ENCODE data around the gene LGALS9C. TPM values are rescaled to one million over a fixed set of nuclear protein-coding genes. Genes with fewer than 3 reads are reported as not detected.

The LGALS9C gene
- not detected in 2 replicates for total RNA-seq

DNA sequence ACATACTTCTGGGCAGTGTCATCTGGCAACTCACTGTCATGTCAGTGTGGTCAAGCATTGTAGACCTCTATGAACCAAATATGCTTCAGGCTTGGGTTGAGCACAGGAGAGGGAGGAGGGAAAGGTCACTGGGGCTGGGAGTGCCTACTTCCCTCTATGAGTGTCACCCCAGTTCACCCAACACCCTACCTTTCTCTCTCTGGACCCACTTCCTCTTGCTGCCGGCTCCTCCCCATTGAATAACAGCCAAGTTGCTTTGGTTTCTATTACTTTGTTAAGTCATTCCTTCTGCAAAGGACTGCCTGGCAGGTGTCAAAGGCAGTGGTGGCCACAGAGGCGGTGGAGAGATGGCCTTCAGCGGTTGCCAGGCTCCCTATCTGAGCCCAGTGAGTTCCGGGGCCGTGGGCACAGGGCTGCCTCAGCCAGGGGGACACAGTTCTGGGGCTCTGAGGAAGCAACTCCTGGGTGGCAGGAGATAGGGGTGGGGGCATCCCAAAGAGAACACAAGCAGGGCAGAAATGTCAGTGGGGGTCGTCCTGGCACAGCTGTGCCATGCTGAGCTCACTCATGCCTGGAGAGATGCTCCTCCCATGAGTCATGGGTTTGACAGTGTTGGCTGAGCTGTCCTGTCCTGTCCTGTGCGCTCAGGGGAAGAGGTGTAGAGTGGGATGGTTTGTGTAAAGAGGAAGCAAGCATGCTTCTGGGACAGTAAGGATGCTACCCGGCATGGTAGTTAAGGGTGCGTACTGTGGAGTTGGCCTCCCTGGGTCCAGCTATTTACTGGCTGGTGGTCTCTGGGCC lies at the start of gene LGALS9C:
TSS of gene LGALS9C (plus strand) at position 282 of the 801 bp plus-strand sequence. CDS start at position 348, 66 bp downstream.

Other genes starting within 250 kb of the LGALS9C start
- gene FLII, start 218.1 kb upstream of the LGALS9C start, total RNA-seq = 198 and 200 TPM in 2 replicates
- 8.1 and 21.5 TPM in 2 replicates for gene MIEF2, start 216.1 kb upstream of the LGALS9C start, total RNA-seq
- gene TOP3A, start 161.8 kb upstream of the LGALS9C start, total RNA-seq = 24.0 and 35.0 TPM in 2 replicates
- 7.0 and 12.2 TPM in 2 replicates for gene SMCR8, start 161.5 kb upstream of the LGALS9C start, total RNA-seq
- 8.1 and 10.3 TPM in 2 replicates for gene SHMT1, start 113.2 kb upstream of the LGALS9C start, total RNA-seq
- gene EVPLL, start 99.0 kb upstream of the LGALS9C start, total RNA-seq = not detected in 2 replicates
- gene TBC1D28, start 167.6 kb downstream of the LGALS9C start, total RNA-seq = not detected in 2 replicates
- 4.3 and 8.3 TPM in 2 replicates for gene FOXO3B, start 205.5 kb downstream of the LGALS9C start, total RNA-seq

Data from cardiac atrium fibroblast (primary cell).